ENCODE data around the gene GALNT17. TPM values are rescaled to one million over a fixed set of nuclear protein-coding genes. Genes with fewer than 3 reads are reported as not detected.

Gene GALNT17
- total and polyA plus RNA-seq, 2 experiments from 2014 or later = 11.1 to 65.6 TPM

DNA sequence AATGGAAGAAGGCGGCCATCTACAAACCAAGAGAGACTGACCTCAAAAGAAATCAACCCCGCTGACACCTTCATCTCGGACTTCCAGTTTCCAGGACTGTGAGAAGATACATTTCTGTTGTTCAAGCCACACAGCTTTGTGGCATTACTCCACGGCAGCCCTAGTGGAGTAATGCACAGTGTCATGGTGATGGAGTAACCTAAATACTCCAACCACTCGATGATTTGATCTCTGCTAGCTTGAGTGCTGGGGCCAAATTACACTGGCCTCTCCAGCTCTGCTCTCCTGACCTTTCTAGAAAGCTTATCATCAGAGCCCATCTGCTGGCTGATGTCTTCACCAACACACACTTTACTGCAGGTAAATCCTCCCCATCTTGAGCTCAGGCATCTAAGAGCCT lies 52.2 kb downstream of the GALNT17 start (continued):
- no peak for TF ChIP-seq ZNF462 (CRISPR knock-in tag; IDR thresholded peaks at IDR 0.05)
- no peak for TF ChIP-seq POLR2AphosphoS5 (IDR thresholded peaks at IDR 0.05; ENCODE audit: low read depth)
- no peak for TF ChIP-seq JUNB (IDR thresholded peaks at IDR 0.05; ENCODE audit: unreplicated experiment)
- no peak for TF ChIP-seq CREB1 (CRISPR knock-in tag; IDR thresholded peaks at IDR 0.05; ENCODE audit: low read depth)
- TF ChIP-seq STAT1 (IDR thresholded peaks at IDR 0.05; ENCODE audit: unreplicated experiment) = no peak
- TF ChIP-seq EZH2phosphoT487 (IDR thresholded peaks at IDR 0.05; ENCODE audit: unreplicated experiment) = no peak
- TF ChIP-seq, protein P1, sequence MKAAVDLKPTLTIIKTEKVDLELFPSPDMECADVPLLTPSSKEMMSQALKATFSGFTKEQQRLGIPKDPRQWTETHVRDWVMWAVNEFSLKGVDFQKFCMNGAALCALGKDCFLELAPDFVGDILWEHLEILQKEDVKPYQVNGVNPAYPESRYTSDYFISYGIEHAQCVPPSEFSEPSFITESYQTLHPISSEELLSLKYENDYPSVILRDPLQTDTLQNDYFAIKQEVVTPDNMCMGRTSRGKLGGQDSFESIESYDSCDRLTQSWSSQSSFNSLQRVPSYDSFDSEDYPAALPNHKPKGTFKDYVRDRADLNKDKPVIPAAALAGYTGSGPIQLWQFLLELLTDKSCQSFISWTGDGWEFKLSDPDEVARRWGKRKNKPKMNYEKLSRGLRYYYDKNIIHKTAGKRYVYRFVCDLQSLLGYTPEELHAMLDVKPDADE (IDR thresholded peaks at IDR 0.05) = no peak
- TF ChIP-seq CTCF (conservative IDR thresholded peaks at IDR 0.05; ENCODE audit: low read depth in 2 of 2) = no peak

All from GM23338 (cell line).